Trophoblast cell (in vitro differentiated cells and primary cell): ENCODE data around the gene UCMA.

Experiments used
- DNase-seq, 2 donors: peaks; one replicate each; pipeline ENCODE4 v3.0.0-alpha.2; 2016
- H2AFZ ChIP-seq: 2 replicates; pipeline ENCODE4 v1.6.1; 2013; ENCODE audit warnings: low read length, moderate library complexity, mild to moderate bottlenecking; ENCODE audit not compliant: insufficient read depth, poor library complexity
- H2AK5ac ChIP-seq: 2 replicates; pipeline ENCODE4 v1.6.1; 2013; ENCODE audit warnings: mild to moderate bottlenecking, low read length
- H2BK120ac ChIP-seq: 2 replicates; pipeline ENCODE4 v1.6.1; 2013; ENCODE audit warnings: low read length, mild to moderate bottlenecking, moderate library complexity; ENCODE audit not compliant: insufficient read depth, poor library complexity
- H2BK12ac ChIP-seq: 2 replicates; pipeline ENCODE4 v1.6.1; 2013; ENCODE audit warnings: mild to moderate bottlenecking, low read length, moderate library complexity
- H2BK5ac ChIP-seq: 2 replicates; pipeline ENCODE4 v1.6.1; 2013; ENCODE audit warnings: low read length, low read depth, moderate library complexity, mild to moderate bottlenecking; ENCODE audit not compliant: poor library complexity
- H3K14ac ChIP-seq: 2 replicates; pipeline ENCODE4 v1.6.1; 2013; ENCODE audit warnings: mild to moderate bottlenecking, low read length
- H3K18ac ChIP-seq: 2 replicates; pipeline ENCODE4 v1.6.1; 2013; ENCODE audit warnings: mild to moderate bottlenecking, low read length
- H3K23ac ChIP-seq: 2 replicates; pipeline ENCODE4 v1.6.1; 2013; ENCODE audit warnings: low read length
- H3K27ac ChIP-seq: 2 replicates; pipeline ENCODE4 v1.5.1; 2013; ENCODE audit warnings: low read depth, mild to moderate bottlenecking, inconsistent platforms, low read length, moderate library complexity
- H3K27me3 ChIP-seq: 2 replicates; pipeline ENCODE4 v1.6.1; 2013; ENCODE audit warnings: inconsistent platforms, mild to moderate bottlenecking, low read length, moderate library complexity; ENCODE audit not compliant: insufficient read depth
- H3K36me3 ChIP-seq, 2 experiments: 1 replicate in 1 of 2; 2 replicates in 1 of 2; pipeline ENCODE4 v1.6.1; 2013; ENCODE audit warnings: low read length in 2 of 2, mild to moderate bottlenecking in 2 of 2, moderate library complexity in 1 of 2; ENCODE audit not compliant: insufficient read depth in 2 of 2, control insufficient read depth in 1 of 2
- H3K4ac ChIP-seq: 2 replicates; pipeline ENCODE4 v1.6.1; 2013; ENCODE audit warnings: low read depth, mild to moderate bottlenecking, low read length, moderate library complexity
- H3K4me1 ChIP-seq, 2 experiments: 1 replicate in 1 of 2; 2 replicates in 1 of 2; pipeline ENCODE4 v1.6.1; 2013; ENCODE audit warnings: low read length in 2 of 2, mild to moderate bottlenecking in 2 of 2, moderate library complexity in 1 of 2; ENCODE audit not compliant: insufficient read depth in 2 of 2, control insufficient read depth in 1 of 2
- H3K4me2 ChIP-seq: 2 replicates; pipeline ENCODE4 v1.6.1; 2013; ENCODE audit warnings: inconsistent platforms, mild to moderate bottlenecking, low read length, moderate library complexity
- H3K4me3 ChIP-seq: 2 replicates; pipeline ENCODE4 v1.5.1; 2013; ENCODE audit warnings: mild to moderate bottlenecking, low read depth, low read length, inconsistent platforms
- H3K79me1 ChIP-seq: one replicate; pipeline ENCODE4 v1.6.1; 2013; ENCODE audit warnings: low read length
- H3K79me2 ChIP-seq: 2 replicates; pipeline ENCODE4 v1.6.1; 2013; ENCODE audit warnings: low read length, mild to moderate bottlenecking; ENCODE audit not compliant: control insufficient read depth, insufficient read depth, poor library complexity
- H3K9ac ChIP-seq: 2 replicates; pipeline ENCODE4 v1.6.1; 2013; ENCODE audit warnings: mild to moderate bottlenecking, low read length
- H3K9me3 ChIP-seq: 2 replicates; pipeline ENCODE4 v1.6.1; 2013; ENCODE audit warnings: low read depth, mild to moderate bottlenecking, control low read depth, inconsistent platforms, low read length; ENCODE audit not compliant: insufficient read depth
- H4K12ac ChIP-seq: 2 replicates; pipeline ENCODE4 v1.6.1; 2013; ENCODE audit warnings: low read depth, mild to moderate bottlenecking, low read length, moderate library complexity
- H4K8ac ChIP-seq: 2 replicates; pipeline ENCODE4 v1.6.1; 2013; ENCODE audit warnings: low read depth, mild to moderate bottlenecking, low read length, moderate library complexity
- H4K91ac ChIP-seq: one replicate; pipeline ENCODE4 v1.6.1; 2013; ENCODE audit warnings: low read depth, mild to moderate bottlenecking, low read length, moderate library complexity
- WGBS: extraction: QIAGEN DNeasy Blood & Tissue Kit; methylation state at CpG from one replicate; pipeline ENCODE4 v1.1.7; 2013; ENCODE audit warnings: missing lambda C conversion rate; ENCODE audit not compliant: insufficient read length, insufficient coverage; ENCODE audit errors: extremely low coverage; 5-methylcytosine and 5-hydroxymethylcytosine counted together

UCMA gene

GRCh38 chr10:13206091-13206490, 28.1 kb downstream of the UCMA start:
- Histone ChIP-seq H4K12ac (no peak overlapping the region), H3K27ac (no peak overlapping the region), H2BK120ac (no peak overlapping the region), H3K9ac (no peak overlapping the region), H3K4me3 (no peak overlapping the region), H2BK12ac (no peak overlapping the region), H3K79me1 (no peaks in the 10 kb centered on the region), H3K4ac (no peak overlapping the region), H3K36me3 (peaks cover 20 to 50% of the 10 kb centered on the region in 2 experiments), H4K8ac (no peak overlapping the region), H3K4me2 (no peak overlapping the region), H3K23ac (no peak overlapping the region), H3K14ac (no peak overlapping the region), H3K18ac (no peak overlapping the region), H2AK5ac (no peak overlapping the region), H3K9me3 (no peaks in the 10 kb centered on the region), H4K91ac (no peak overlapping the region), H2AFZ (no peak overlapping the region), H2BK5ac (no peak overlapping the region), H3K4me1 (no peaks in the 10 kb centered on the region), H3K27me3 (no peaks in the 10 kb centered on the region), H3K79me2 (no peaks in the 10 kb centered on the region)
- no peak for DNase-seq
- no CpG with 5 or more reads among the region's 9 CpGs for WGBS

DNA sequence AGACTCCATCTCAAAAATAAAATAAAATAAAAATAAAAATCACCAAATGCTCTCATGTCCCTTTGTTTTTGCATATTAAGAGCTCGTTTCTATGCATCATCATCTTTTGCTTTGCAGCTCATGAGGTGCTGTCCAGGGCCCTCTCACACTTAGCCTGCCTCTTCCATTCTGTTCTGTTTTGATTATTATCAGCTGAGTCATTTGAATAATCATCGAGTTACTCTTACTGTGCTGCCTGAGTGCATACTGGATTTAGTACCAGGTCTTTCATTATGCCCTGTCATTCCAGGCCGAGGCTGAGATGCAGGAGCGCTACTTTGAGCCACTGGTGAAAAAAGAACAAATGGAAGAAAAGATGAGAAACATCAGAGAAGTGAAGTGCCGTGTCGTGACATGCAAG, 33.0 kb downstream of the UCMA start:
- no peak overlapping the region for H3K27ac ChIP-seq
- H4K12ac ChIP-seq: no peak overlapping the region
- H3K4me1 ChIP-seq: no peaks in the 10 kb centered on the region
- no peak overlapping the region for H3K23ac ChIP-seq
- H3K79me1 ChIP-seq: no peaks in the 10 kb centered on the region
- H4K8ac ChIP-seq: no peak overlapping the region
- no peaks in the 10 kb centered on the region for H3K27me3 ChIP-seq
- H2BK120ac ChIP-seq: no peak overlapping the region
- no peak overlapping the region for H4K91ac ChIP-seq
- no peaks in the 10 kb centered on the region for H3K79me2 ChIP-seq
- H2AFZ ChIP-seq: no peak overlapping the region
- H3K9me3 ChIP-seq: no peaks in the 10 kb centered on the region
- H2BK12ac ChIP-seq: no peak overlapping the region
- H3K4me2 ChIP-seq: no peak overlapping the region
- no peak overlapping the region for H3K4me3 ChIP-seq
- no peak overlapping the region for H3K9ac ChIP-seq
- H3K14ac ChIP-seq: no peak overlapping the region
- H2AK5ac ChIP-seq: no peak overlapping the region
- no peak overlapping the region for H2BK5ac ChIP-seq
- H3K18ac ChIP-seq: no peak overlapping the region
- peak in 1 of 2 donors; percentile 52 for DNase-seq
- no peak overlapping the region for H3K4ac ChIP-seq
- H3K36me3 ChIP-seq: peaks cover 32 to 56% of the 10 kb centered on the region in 2 experiments
- WGBS: no CpG with 5 or more reads among the region's 6 CpGs

DNA sequence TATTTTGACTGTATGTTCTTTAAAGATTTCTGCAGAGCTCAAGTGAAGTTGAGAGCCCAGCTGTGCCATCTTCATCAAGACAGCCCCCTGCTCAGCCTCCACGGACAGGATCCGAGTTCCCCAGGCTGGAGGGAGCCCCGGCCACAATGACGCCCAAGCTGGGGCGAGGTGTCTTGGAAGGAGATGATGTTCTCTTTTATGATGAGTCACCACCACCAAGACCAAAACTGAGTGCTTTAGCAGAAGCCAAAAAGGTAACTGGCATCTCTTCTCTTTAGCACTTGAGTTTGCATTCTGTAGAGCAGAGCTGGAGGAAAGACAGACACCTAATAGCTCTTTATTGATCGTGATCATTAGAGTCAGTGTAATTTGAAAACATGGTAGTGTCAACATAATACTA, 39.2 kb downstream of the UCMA start:
- Histone ChIP-seq H3K79me2 (no peaks in the 10 kb centered on the region), H2BK5ac (no peak overlapping the region), H3K4ac (no peak overlapping the region), H3K27me3 (no peaks in the 10 kb centered on the region), H3K14ac (no peak overlapping the region), H3K4me2 (no peak overlapping the region), H3K4me1 (no peaks in the 10 kb centered on the region), H3K79me1 (no peaks in the 10 kb centered on the region), H2BK120ac (no peak overlapping the region), H4K12ac (no peak overlapping the region), H3K27ac (no peak overlapping the region), H3K4me3 (no peak overlapping the region), H3K9me3 (no peaks in the 10 kb centered on the region), H4K8ac (no peak overlapping the region), H3K23ac (no peak overlapping the region), H3K18ac (no peak overlapping the region), H3K9ac (no peak overlapping the region), H4K91ac (no peak overlapping the region), H2AFZ (no peak overlapping the region), H2AK5ac (no peak overlapping the region), H3K36me3 (peaks cover 33 to 50% of the 10 kb centered on the region in 2 experiments), H2BK12ac (no peak overlapping the region)
- DNase-seq: no peak
- WGBS: no CpG with 5 or more reads among the region's 6 CpGs

GRCh38 chr10:13193637-13194036, 40.5 kb downstream of the UCMA start:
- Histone ChIP-seq H3K9me3 (no peaks in the 10 kb centered on the region), H3K79me1 (no peaks in the 10 kb centered on the region), H3K4ac (no peak overlapping the region), H3K18ac (no peak overlapping the region), H3K4me3 (no peak overlapping the region), H3K23ac (no peak overlapping the region), H3K27ac (no peak overlapping the region), H4K12ac (no peak overlapping the region), H3K4me2 (no peak overlapping the region), H3K4me1 (no peaks in the 10 kb centered on the region), H2BK5ac (no peak overlapping the region), H2AK5ac (no peak overlapping the region), H4K8ac (no peak overlapping the region), H3K27me3 (no peaks in the 10 kb centered on the region), H2BK120ac (no peak overlapping the region), H3K79me2 (no peaks in the 10 kb centered on the region), H3K14ac (no peak overlapping the region), H2BK12ac (no peak overlapping the region), H4K91ac (no peak overlapping the region), H3K36me3 (peaks cover 34 to 54% of the 10 kb centered on the region in 2 experiments), H2AFZ (no peak overlapping the region), H3K9ac (no peak overlapping the region)
- no CpG with 5 or more reads among the region's 7 CpGs for WGBS
- DNase-seq: no peak
